Neural cell (in vitro differentiated cells): ENCODE data around the gene RNF138. TPM values are rescaled to one million over a fixed set of nuclear protein-coding genes. Genes with fewer than 3 reads are reported as not detected.

Experiments used
- H2AFZ ChIP-seq: fragments of 200-600, 300-800 bp; sonication (generic), shearing (Covaris generic); 2 replicates; pipeline ENCODE4 v1.6.0; 2014; ENCODE audit warnings: low read depth, mild to moderate bottlenecking, antibody characterized with exemption, low read length, moderate library complexity
- H3F3A ChIP-seq: fragments of 200-600 bp; shearing (Covaris generic); 2 replicates; pipeline ENCODE4 v1.6.1; 2016; ENCODE audit warnings: mild to moderate bottlenecking, moderate library complexity, mixed read lengths, antibody characterized with exemption, low read length; ENCODE audit not compliant: insufficient read depth, poor library complexity, severe bottlenecking
- H3K27ac ChIP-seq: fragments of 200-600, 300-800 bp; sonication (generic), shearing (Covaris generic); 2 replicates; pipeline ENCODE4 v1.5.1; 2014; ENCODE audit warnings: mild to moderate bottlenecking, low read length, moderate library complexity
- H3K27me3 ChIP-seq: fragments of 300-800, 200-600 bp; sonication (generic), shearing (Covaris generic); 2 replicates; pipeline ENCODE4 v1.6.0; 2014; ENCODE audit warnings: mild to moderate bottlenecking, low read depth, low read length, moderate library complexity; ENCODE audit not compliant: insufficient read depth
- H3K36me3 ChIP-seq: fragments of 300-800, 200-600 bp; sonication (generic), shearing (Covaris generic); 2 replicates; pipeline ENCODE4 v1.5.1; 2014; ENCODE audit warnings: mild to moderate bottlenecking, antibody characterized with exemption, low read length, moderate library complexity; ENCODE audit not compliant: insufficient read depth
- H3K4me2 ChIP-seq: fragments of 300-800, 200-600 bp; sonication (generic), shearing (Covaris generic); 2 replicates; pipeline ENCODE4 v1.6.0; 2014; ENCODE audit warnings: mild to moderate bottlenecking, low read length
- H3K4me3 ChIP-seq: fragments of 300-800, 200-600 bp; sonication (generic), shearing (Covaris generic); 2 replicates; pipeline ENCODE4 v1.5.1; 2014; ENCODE audit warnings: mild to moderate bottlenecking, low read length, moderate library complexity
- H3K79me2 ChIP-seq: fragments of 200-600 bp; shearing (Covaris generic); replicated peaks from 2 replicates; pipeline ENCODE4 v1.6.0; 2014; ENCODE audit warnings: mild to moderate bottlenecking, low read length, moderate library complexity; ENCODE audit not compliant: insufficient read depth
- H3K9ac ChIP-seq: fragments of 300-800, 200-600 bp; sonication (generic), shearing (Covaris generic); 2 replicates; pipeline ENCODE4 v1.6.1; 2016; ENCODE audit warnings: mild to moderate bottlenecking, low read length, mixed read lengths
- H3K9me2 ChIP-seq: fragments of 200-600 bp; shearing (Covaris generic); 2 replicates; pipeline ENCODE4 v1.6.1; 2016; ENCODE audit warnings: mild to moderate bottlenecking, low read length, mixed read lengths; ENCODE audit not compliant: insufficient read depth
- H3K9me3 ChIP-seq: fragments of 200-600, 300-800 bp; sonication (generic), shearing (Covaris generic); 2 replicates; pipeline ENCODE4 v1.6.1; 2016; ENCODE audit warnings: mild to moderate bottlenecking, mixed run types, low read length, moderate library complexity, mixed read lengths
- H4K20me1 ChIP-seq: fragments of 200-600 bp; shearing (Covaris generic); 2 replicates; pipeline ENCODE4 v1.6.1; 2016; ENCODE audit warnings: mild to moderate bottlenecking, mixed run types; ENCODE audit not compliant: insufficient read depth
- EP300 ChIP-seq: fragments of 450-650 bp; conservative IDR thresholded peaks from 2 replicates; pipeline ENCODE4 v1.6.1; 2014; ENCODE audit warnings: antibody characterized with exemption, mild to moderate bottlenecking, moderate library complexity; ENCODE audit not compliant: poor library complexity, severe bottlenecking
- EZH2 ChIP-seq: fragments of 200-600, 300-800 bp; shearing (Covaris generic), sonication (generic); IDR thresholded peaks from 2 replicates; pipeline ENCODE4 v1.6.1; 2014; ENCODE audit warnings: antibody characterized with exemption, low read length, borderline replicate concordance, mild to moderate bottlenecking; ENCODE audit not compliant: insufficient read depth, poor library complexity, severe bottlenecking
- MXI1 ChIP-seq: fragments of 450-650 bp; conservative IDR thresholded peaks from 2 replicates; pipeline ENCODE4 v1.6.1; 2014; ENCODE audit warnings: antibody characterized with exemption, mild to moderate bottlenecking; ENCODE audit not compliant: poor library complexity, severe bottlenecking
- POLR2AphosphoS5 ChIP-seq: IDR thresholded peaks from 2 replicates; pipeline ENCODE4 v1.6.1; 2012
- RAD21 ChIP-seq: fragments of 450-650 bp; conservative IDR thresholded peaks from 2 replicates; pipeline ENCODE4 v1.6.1; 2014; ENCODE audit warnings: antibody characterized with exemption, mild to moderate bottlenecking, moderate library complexity
- SMC3 ChIP-seq: fragments of 450-650 bp; conservative IDR thresholded peaks from 2 replicates; pipeline ENCODE4 v1.6.1; 2014; ENCODE audit warnings: antibody characterized with exemption, mild to moderate bottlenecking, moderate library complexity; ENCODE audit not compliant: poor library complexity
- TAF1 ChIP-seq: IDR thresholded peaks from 2 replicates; pipeline ENCODE4 v1.6.1; 2012; ENCODE audit warnings: low read depth
- polyA plus RNA-seq: library from polyadenylated mRNA; depleted of rRNA; stranded (reverse); fragments of >200 nt; gene quantifications from 2 replicates; pipeline ENCODE4 v1.2.3, GENCODE V29; 2014
- TF ChIP-seq, protein P1 (sequence below): IDR thresholded peaks from 2 replicates; pipeline ENCODE4 v1.6.1; 2012; ENCODE audit warnings: borderline replicate concordance
- TF ChIP-seq, protein P2 (sequence below): fragments of 450-650 bp; IDR thresholded peaks from 2 replicates; pipeline ENCODE4 v1.5.1; 2014; ENCODE audit warnings: antibody characterized with exemption, mild to moderate bottlenecking, moderate library complexity; ENCODE audit not compliant: poor library complexity, severe bottlenecking

Gene RNF138
- polyA plus RNA-seq, 1 donor from 2014 or later: 40.3 TPM

DNA sequence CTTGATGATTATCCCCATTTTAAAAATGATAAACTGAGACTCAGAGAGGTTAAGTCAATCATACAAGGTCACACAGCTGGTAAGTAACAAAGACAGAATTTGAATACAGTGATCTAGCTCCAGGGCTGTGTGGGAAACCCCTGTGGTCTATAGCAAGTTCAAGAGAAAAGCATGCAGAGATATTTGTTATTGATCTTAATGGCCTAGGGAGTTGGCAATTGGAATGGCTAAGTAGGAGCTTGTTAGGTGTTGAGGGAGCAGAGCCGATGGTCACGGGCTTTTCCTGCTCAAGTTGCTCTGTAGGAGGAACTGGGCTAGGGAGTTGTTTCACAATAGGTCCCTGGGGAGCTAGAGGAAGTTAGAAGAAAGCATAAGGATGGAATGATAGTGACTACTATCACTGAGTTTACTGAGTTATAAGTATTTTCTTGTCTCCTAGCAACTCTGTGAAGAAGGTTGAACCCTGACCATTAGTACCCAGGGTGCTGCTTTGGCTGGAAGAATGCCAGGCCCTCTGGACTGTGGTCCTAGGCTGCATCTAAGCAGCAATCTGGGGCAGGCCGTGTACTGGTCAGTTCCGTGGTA, 43.1 kb upstream of the RNF138 start:
- TF ChIP-seq SMC3 (no peak), TAF1 (no peak), EP300 (no peak), POLR2AphosphoS5 (no peak), MXI1 (no peak), EZH2 (no peak), RAD21 (no peak)
- TF ChIP-seq, protein P1, sequence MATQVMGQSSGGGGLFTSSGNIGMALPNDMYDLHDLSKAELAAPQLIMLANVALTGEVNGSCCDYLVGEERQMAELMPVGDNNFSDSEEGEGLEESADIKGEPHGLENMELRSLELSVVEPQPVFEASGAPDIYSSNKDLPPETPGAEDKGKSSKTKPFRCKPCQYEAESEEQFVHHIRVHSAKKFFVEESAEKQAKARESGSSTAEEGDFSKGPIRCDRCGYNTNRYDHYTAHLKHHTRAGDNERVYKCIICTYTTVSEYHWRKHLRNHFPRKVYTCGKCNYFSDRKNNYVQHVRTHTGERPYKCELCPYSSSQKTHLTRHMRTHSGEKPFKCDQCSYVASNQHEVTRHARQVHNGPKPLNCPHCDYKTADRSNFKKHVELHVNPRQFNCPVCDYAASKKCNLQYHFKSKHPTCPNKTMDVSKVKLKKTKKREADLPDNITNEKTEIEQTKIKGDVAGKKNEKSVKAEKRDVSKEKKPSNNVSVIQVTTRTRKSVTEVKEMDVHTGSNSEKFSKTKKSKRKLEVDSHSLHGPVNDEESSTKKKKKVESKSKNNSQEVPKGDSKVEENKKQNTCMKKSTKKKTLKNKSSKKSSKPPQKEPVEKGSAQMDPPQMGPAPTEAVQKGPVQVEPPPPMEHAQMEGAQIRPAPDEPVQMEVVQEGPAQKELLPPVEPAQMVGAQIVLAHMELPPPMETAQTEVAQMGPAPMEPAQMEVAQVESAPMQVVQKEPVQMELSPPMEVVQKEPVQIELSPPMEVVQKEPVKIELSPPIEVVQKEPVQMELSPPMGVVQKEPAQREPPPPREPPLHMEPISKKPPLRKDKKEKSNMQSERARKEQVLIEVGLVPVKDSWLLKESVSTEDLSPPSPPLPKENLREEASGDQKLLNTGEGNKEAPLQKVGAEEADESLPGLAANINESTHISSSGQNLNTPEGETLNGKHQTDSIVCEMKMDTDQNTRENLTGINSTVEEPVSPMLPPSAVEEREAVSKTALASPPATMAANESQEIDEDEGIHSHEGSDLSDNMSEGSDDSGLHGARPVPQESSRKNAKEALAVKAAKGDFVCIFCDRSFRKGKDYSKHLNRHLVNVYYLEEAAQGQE: no peak
- TF ChIP-seq, protein P2, sequence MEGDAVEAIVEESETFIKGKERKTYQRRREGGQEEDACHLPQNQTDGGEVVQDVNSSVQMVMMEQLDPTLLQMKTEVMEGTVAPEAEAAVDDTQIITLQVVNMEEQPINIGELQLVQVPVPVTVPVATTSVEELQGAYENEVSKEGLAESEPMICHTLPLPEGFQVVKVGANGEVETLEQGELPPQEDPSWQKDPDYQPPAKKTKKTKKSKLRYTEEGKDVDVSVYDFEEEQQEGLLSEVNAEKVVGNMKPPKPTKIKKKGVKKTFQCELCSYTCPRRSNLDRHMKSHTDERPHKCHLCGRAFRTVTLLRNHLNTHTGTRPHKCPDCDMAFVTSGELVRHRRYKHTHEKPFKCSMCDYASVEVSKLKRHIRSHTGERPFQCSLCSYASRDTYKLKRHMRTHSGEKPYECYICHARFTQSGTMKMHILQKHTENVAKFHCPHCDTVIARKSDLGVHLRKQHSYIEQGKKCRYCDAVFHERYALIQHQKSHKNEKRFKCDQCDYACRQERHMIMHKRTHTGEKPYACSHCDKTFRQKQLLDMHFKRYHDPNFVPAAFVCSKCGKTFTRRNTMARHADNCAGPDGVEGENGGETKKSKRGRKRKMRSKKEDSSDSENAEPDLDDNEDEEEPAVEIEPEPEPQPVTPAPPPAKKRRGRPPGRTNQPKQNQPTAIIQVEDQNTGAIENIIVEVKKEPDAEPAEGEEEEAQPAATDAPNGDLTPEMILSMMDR: no peak
- Histone ChIP-seq H3K36me3 (no peaks in the 10 kb centered on the region), H3K9me2 (no peaks in the 10 kb centered on the region), H3K9ac (no peak overlapping the region), H4K20me1 (no peaks in the 10 kb centered on the region), H3K4me2 (no peak overlapping the region), H3K27me3 (no peaks in the 10 kb centered on the region), H3K9me3 (no peaks in the 10 kb centered on the region), H2AFZ (no peak overlapping the region), H3F3A (no peaks in the 10 kb centered on the region), H3K4me3 (no peak overlapping the region), H3K79me2 (no peaks in the 10 kb centered on the region), H3K27ac (no peak overlapping the region)

DNA sequence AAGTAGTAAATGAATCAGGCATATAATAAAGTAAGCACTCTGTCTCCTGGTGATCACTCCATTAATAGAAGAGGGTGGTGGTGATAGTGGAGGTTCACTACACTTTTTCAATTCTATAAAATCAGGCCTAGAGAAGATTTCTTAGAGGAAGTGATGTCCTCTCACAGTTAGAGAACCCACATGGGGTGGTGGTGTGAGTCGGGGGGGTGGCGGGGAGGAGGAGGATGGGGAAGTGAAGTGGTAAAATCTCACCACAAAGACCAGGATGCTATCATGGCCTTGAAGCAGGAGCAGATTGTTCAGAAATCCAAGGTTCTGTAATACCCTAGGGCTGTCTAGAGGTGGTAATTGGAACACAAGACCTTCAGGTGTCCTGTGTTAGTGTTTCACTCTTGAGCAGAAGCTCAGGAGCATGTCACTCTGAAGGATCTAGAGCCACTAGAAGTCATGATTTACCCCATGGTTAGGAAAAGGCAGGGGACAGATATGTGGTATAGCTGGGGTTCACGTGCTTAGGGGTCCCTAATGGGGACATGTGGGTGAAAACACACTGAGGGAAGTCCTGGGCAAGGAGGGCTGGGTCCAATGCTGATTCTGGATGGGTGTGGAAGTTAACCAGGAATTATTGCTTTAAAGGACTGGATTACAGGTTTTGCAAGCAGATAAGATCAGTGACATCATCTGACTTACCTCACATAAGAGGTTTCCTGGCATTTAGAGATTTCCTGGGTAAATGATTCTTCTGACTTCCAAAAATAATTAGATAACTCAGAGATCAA, 42.1 kb upstream of the RNF138 start:
- H3F3A ChIP-seq: no peaks in the 10 kb centered on the region
- no peaks in the 10 kb centered on the region for H3K79me2 ChIP-seq
- H3K4me2 ChIP-seq: no peak overlapping the region
- no peaks in the 10 kb centered on the region for H3K27me3 ChIP-seq
- no peaks in the 10 kb centered on the region for H4K20me1 ChIP-seq
- H3K27ac ChIP-seq: no peak overlapping the region
- no peak overlapping the region for H3K4me3 ChIP-seq
- no peaks in the 10 kb centered on the region for H3K9me3 ChIP-seq
- no peak overlapping the region for H2AFZ ChIP-seq
- no peak overlapping the region for H3K9ac ChIP-seq
- H3K36me3 ChIP-seq: no peaks in the 10 kb centered on the region
- TF ChIP-seq EP300 (no peak), SMC3 (no peak), RAD21 (no peak), TAF1 (no peak), MXI1 (no peak), POLR2AphosphoS5 (no peak), EZH2 (no peak)
- TF ChIP-seq, protein P2: no peak
- TF ChIP-seq, protein P1: no peak
- H3K9me2 ChIP-seq: no peaks in the 10 kb centered on the region
